Stimulated activated CD8-positive, alpha-beta memory T cell treated with anti-CD3 and anti-CD28 coated beads, Interleukin-4, amount 100 ng/mL, for 1 hour (primary cell): ENCODE results near the gene ZNF518B.
A peak's percentile ranks its signal among the peaks of the same experiment; 100 is the strongest.
"Not testable (repeated sequence)": the region's sequence is repeated elsewhere in the genome, so short reads cannot be mapped to it uniquely, and the experiment has no call there.

Experiments
- DNase-seq, 2 donors: peaks; one replicate each; pipeline ENCODE4 v3.0.0-alpha.2; 2020; ENCODE audit warnings: low read depth in 2 of 2, low spot score in 1 of 2

ZNF518B gene

DNA sequence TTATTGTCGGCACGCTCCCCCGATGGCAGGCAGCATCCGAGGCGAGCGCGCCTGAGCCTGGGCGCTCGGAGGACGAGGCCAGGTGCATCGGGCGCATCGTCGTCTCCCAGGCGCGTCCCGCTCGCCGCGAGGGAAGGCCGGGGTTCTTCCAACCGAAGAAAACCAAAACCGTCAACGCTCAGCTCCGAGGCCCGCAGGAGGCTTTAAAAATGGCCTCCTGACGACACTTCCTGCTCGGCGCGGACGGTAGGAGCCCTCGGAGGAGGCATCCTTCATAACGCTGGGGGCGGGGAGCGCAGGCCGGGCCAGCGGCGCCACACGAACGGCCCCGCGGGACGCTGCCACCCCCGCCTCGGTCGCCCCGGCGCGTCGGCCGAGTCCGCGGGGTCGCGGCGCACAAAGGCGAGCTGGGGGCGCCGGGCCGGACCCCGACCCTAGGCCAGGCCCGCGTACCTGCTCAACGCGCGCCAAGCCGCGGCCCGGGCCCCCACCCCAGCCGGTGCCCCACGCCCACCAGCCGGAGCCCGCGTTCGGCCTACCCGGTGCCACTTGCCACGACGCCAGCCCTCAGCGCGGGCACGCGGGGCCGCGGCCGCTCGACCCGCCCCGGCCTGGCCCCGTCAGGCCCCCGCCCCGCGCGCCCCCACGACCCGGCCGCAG lies 501 bp downstream of the ZNF518B start:
- DNase-seq, result peak in 1 of 2 donors; percentile 37

DNA sequence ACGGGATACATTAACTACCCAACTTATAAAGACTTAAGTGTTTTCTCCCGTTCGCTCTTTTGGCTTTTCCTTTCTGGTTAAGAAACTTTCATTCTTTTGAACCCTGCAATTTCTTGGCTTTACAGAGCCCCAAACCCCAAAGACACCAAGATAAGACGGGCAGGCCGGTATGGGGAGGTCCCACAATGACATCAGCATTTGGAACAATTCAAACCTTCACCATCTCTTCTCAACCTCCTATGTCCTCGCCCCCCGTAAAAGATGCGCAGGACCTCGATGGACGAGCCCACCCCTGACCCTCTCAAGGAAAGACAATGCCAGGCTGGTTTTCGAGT lies 999 bp downstream of the ZNF518B start:
- no peak for DNase-seq

DNA sequence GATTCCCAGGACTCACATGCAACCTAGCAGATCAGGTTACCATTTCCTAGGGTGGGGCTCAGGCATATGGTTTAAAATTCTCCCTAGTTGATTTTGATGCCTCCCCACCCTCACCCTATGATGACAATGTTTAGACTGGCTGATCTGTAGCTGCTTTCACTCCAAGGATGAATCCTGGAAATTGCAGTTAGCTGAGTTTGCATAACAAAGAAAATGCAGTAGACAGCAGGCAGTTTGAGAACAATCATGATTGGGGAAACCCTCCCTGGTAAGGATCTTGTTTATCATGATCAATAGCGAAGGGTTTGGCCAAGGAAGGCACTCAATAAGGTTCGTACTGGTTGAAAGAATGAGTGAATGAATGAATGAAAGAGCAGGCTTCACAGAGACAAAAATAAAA lies 2.1 kb downstream of the ZNF518B start:
- DNase-seq, result no peak

DNA sequence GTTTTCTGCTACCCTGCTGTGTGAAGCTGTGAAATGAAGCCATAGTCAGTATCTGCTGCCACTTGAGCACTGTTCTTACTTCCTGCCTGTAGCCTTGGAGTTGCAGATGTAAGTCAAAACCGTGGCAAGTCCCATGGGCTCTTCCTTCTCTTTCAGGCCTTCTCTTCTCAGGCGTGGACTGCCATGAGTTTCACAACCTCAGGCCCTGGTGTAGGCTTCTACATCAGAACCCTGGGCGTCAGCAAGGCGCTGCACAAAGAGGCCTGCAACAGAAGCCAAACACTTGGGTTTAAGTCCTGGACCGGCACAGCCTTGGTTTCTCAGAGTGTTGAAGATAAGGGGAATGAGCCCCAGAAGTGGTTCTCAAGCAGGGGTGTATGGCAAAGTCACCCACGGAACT lies 2.5 kb downstream of the ZNF518B start:
- no peak for DNase-seq

DNA sequence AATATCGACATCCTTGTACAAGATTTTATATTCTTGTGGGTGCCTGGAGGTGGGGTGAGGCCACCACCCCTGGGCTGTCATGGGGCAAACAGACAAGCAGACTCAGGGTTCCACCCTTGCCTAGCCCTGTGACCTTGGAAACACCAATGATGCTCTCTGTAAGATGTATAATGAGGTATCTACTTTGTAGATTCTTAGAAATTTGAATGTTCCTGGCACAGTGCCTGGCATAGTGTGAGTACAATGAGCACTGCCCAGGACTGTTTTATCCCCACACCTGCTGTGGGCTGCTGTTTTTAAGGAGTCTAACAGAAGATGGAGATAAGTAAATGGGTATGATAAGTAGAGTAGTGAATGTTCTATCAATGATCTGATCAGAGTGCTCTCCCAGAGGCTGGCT lies 3.1 kb downstream of the ZNF518B start:
- no peak for DNase-seq

DNA sequence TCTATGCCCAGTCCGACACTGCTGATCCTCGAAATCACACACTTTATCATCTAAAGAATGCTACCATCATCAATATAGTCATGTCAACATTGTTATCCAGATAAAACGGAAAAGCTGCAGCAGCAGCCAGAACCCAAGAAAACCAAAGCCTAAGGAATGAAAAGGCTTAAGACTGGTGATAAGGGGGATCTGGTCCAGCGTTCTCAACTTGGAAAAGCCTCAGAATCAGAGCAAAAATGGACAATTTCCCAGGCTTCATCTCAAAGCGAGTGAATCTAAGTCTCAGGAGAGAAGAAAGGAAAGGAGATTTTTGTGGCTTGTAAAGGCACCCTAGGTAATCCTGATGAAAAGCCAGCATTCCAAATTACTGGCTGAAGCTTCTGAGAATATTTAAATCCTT lies 8.2 kb downstream of the ZNF518B start:
- no peak for DNase-seq

DNA sequence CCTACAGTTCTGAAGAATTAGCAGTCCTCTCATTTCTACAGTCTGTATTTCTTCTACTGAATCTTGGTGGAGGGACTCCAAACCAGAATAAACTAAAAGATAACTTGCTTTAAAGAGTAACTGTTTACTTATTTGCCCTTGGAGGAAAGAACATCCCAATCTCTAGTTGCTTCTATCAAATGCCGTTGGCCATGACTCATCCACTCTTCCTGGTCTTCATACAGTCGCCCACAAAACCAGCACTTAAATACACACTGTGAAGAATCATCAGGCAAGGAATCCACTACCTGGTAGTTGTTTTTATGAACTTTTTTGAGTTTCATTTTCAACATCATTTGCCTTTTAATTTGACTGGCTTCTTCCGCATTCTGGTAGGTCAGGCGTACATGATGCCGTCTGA lies 14.2 kb downstream of the ZNF518B start:
- DNase-seq, result no peak

DNA sequence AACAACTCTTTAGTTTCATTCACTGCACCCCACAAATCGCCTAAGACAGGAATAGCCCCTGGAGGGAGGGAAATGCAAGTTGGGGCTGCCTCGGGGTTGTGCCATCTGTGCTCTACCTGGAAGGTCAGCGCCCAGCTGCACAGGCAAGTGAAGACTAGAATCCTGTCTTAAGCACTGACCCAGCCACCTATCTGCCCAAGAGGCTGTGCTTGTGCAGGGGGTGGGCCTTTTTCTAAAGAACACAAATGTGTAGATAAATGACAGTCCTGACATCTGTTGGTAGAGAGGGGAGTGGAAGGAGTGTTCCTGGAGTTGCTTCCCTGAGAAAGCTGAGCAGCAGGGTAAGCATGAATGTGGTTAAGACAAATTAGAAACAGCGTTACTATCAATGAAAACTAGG lies 15.7 kb downstream of the ZNF518B start:
- DNase-seq, result no peak

DNA sequence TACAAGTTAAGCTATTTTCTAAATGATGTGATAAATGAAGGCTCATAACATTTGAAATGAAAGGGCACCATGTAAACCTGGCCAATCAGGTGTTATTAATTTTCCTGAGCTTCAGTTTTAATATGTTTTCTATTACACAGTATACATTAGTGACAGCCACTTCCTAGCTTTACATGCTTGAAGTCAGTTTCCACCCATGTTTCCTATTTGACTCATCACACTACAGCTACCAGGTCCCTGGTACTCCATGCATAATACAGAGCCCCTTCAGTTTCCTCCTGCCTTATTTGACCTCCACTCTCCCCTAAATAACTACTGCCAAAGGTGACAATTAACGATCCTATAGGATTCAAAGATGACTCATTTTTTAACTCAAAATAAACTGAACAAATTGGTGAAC lies 18.3 kb downstream of the ZNF518B start:
- no peak for DNase-seq

DNA sequence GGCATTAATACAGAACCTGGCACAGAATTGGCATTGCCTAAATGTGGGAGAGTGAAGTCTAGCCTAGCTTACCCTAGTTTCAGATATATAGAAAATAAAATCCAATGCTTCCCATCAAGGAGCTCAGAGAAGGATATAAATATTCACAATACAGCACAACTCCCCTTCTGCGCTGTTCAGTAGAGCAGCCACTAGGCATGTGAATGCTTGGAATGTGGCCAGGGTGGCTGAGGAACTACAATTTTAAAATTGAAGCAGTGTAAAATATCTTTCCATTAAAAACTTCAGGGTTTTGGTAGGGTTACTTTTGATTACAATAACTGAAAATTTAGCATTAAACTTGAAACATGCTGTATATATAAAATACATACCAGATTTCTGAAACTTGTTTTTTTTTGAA lies 19.5 kb downstream of the ZNF518B start:
- DNase-seq, result no peak

DNA sequence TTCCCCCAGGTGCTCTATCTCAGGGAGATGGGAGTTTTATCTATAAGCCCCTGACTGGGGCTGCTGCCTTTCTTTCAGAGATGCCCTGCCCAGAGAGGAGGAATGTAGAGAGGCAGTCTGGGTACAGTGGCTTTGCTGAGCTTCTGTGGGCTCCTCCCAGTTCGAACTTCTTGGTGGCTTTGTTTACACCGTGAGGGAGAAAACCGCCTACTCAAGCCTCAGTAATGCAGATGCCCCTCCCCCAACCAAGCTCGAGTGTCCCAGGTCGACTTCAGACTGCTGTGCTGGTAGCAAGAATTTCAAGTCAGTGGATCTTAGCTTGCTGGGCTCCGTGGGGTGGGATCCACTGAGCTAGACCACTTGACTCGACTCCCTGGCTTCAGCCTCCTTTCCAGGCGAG lies 29.5 kb downstream of the ZNF518B start:
- not testable (repeated sequence) for DNase-seq

DNA sequence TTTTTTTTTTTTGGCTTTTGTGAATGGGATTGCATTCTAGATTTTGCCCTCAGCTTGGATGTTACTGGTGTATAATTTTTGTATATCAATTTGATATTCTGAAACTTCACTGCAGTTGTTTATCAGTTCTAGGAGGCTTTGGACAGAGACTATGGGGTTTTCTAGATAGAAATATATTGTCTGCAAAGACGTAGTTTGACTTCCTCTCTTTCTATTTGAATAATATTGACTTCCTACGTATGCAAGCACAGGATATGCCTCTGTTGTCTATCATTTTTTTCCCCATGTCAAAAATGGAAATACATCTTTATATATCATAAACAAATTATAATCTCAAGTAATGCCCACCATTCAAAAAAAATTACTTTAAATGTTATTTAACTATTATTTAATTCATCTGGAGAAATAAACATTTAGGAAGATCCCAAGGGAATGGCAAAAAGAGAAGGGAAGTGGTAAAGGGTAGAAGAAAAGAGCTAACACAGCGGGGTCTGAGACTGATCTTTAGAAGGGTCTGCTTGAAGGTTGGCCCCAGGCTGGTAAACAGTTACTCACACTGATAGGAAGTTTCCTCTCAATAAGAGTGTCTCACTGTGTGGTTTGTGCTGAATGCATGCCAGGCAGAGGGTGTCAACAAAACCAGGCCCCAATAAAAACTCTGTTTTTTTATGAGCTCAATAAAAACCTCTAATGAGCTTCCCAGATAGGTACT lies 35.7 kb downstream of the ZNF518B start:
- no peak for DNase-seq

DNA sequence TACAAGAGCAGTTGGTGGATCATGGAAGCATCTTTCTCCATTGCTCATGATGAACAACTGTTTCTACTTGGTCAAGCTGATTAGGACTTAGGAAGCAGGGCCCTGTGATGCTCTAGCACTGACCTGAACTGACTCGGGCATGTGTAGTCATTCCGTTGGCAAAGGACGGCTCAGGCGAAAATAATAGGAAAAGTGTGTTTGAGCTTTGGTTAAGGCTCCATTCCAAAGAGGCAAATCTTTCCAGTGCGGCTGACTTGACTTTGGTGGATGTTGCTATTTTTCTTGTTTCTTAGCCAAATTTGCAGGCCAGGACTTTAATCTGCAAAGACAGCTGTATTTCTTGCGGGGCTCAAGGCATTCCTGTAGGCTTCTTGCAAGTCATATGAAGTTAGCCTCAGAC lies 39.5 kb downstream of the ZNF518B start:
- DNase-seq, result no peak

DNA sequence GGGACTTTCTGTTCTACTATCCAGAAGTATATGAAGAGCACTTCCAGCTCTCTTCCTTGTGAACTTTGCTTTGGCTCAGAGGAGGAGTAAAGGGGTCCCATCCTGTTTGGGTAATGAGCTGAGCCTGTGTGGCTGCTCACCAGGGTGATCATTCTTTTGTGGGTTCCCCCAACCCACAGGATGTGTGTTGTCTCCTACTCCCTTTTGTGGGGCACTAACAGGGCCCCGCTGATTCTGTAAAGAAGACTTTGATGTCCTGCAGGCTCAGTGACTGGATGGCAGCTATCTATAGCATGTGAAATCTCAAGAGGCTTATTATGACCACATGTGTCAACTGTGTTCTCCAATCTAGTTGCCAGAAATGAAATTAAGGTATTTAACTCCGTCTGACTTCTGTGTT lies 40.8 kb downstream of the ZNF518B start:
- no peak for DNase-seq

DNA sequence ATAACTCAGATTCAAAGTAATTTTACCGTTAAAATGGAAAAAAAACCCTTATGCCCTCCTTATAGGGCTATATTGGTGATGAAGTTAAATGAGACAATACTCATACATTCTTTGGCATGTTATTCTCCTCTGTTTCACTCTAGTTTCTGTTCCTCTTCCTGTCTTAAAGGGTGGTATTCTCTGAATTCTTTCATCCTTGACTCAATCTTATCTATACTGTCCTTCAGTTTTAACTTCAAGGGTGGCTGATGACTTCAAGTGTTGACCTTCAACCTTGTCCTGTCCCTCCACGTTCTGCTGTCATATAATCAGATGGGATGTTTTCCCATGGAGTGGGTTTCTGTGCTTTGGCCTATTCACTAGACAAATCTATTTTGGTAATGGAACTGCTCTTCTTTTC lies 44.0 kb downstream of the ZNF518B start:
- DNase-seq, result no peak

DNA sequence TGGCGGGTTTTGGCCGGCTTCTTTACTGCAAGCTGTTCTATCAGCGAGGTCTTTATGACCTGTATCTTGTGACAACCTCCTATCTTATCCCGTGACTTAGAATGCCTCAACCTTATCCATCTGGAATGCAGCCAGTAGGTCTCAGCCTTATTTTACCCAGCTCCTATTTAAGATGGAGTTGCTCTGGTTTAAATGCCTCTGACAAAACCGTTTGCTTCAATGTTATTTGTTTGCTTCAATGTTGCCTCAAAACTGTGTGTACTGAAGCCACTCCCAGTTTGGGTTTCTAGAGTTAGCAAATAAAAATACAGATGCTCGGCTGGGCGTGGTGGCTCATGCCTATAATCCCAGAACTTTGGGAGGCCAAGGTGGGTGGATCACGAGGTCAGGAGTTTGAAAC lies 51.6 kb downstream of the ZNF518B start:
- no peak for DNase-seq

DNA sequence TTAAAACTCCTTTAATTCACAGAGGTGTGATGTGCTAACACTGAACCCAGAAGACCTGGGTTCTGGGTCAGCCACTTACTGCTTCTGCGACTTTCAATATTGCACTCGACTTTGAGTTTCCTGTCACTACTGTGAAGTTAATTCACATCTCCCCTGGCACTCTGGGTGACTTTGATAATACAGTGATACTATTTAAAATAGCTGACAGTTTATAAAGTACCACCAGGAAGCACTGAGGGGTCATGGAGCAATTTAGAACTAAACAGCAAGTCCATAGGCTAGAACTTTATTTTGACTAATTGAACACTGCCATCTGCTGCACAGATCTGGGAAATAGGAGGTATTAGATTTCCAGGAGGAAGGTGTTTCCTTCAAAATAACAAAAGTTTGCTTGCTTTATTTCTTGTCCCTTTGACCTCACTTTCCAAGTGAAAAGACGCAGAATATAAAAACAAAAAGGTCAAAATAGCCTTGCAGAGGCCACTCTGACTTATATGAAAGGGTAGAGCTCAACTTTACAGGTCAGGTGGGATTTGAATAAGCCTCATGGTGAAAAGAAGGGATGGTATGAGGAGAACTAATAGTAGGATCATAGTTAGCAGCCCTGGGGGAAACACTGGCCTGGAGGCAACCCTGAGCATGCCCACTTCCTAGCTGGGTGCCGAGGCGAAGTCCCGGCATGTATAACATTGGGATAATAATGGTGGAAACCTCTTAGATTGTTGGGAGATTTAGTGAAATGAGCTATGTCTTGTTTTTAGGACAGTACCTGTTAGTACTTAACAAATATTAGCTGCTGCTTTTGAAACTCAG lies 53.4 kb downstream of the ZNF518B start:
- no peak for DNase-seq

DNA sequence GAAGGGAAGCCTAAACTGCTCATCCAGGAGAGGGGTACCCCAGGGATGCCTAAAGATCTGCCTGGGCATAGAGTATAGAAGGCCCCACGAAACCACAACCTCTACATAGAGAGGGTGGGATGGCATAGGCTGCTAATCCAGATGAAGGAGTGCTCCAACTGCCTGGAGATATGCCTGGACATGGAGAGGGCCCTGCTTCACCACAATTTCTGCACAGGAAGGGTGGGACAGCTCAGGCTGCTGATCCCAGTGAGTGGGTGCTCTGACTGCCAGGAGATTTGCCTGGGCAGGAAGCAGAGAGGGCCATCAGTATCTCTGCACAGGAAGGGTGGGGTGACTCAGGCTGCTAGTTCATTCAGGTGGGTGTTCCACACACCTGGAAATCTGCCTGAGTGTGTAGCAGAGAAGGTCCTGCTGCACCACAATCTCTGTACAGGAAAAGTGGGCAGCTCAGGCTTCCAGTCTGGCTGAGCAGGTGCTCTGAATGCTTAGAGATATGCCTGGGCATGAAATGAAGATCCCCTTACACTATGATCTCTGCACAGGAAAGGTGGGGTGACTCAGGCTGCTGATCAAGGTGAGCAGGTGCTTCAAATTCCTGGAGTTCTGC lies 61.1 kb downstream of the ZNF518B start:
- DNase-seq, result no peak
